Large intestine (tissue), 3 donors: ENCODE results near the gene STAG2. TPM values are rescaled to one million over a fixed set of nuclear protein-coding genes. Genes with fewer than 3 reads are reported as not detected.

Experiments
- DNase-seq, 2 donors: peaks; one replicate each; pipeline versions ENCODE4 v3.0.0 to v3.0.0-alpha.2; 2013
- H3K27ac ChIP-seq: one replicate; pipeline ENCODE4 v1.5.1; 2013; ENCODE audit warnings: low read length
- H3K27me3 ChIP-seq: 2 replicates; pipeline ENCODE4 v1.6.1; 2013; ENCODE audit warnings: low read length; ENCODE audit not compliant: control insufficient read depth, insufficient read depth
- H3K36me3 ChIP-seq: 2 replicates; pipeline ENCODE4 v1.6.1; 2013; ENCODE audit warnings: low read length; ENCODE audit not compliant: control insufficient read depth, insufficient read depth
- H3K4me1 ChIP-seq: one replicate; pipeline ENCODE4 v1.6.1; 2013; ENCODE audit warnings: low read length; ENCODE audit not compliant: control insufficient read depth, insufficient read depth
- H3K4me3 ChIP-seq: one replicate; pipeline ENCODE4 v1.5.1; 2013; ENCODE audit warnings: low read length
- H3K9me3 ChIP-seq: one replicate; pipeline ENCODE4 v1.6.1; 2013; ENCODE audit warnings: mild to moderate bottlenecking, low read depth, low read length, moderate library complexity; ENCODE audit not compliant: control insufficient read depth
- WGBS: methylation state at CpG from one replicate; pipeline ENCODE4 v1.1.5; 2013; ENCODE audit warnings: low lambda C conversion rate; ENCODE audit not compliant: insufficient coverage; 5-methylcytosine and 5-hydroxymethylcytosine counted together
- polyA plus RNA-seq: library from polyadenylated mRNA; unstranded; fragments of 120-200 nt; gene quantifications from one replicate; pipeline ENCODE4 v1.2.1, GENCODE V29; 2013

STAG2 gene
- polyA plus RNA-seq, 1 donor: 70.0 TPM

GRCh38 chrX:123993904-123994635 is 32.6 kb downstream of the STAG2 start:
- DNase-seq: no peak
- no peak overlapping the region for H3K4me3 ChIP-seq
- 40% methylated on average over 1 of the region's 3 CpGs for WGBS
- no peak overlapping the region for H3K27ac ChIP-seq
- no peaks in the 10 kb centered on the region for H3K9me3 ChIP-seq
- H3K36me3 ChIP-seq: no peaks in the 10 kb centered on the region
- H3K27me3 ChIP-seq: no peaks in the 10 kb centered on the region
- no peaks in the 10 kb centered on the region for H3K4me1 ChIP-seq

- Histone ChIP-seq H3K4me1 (no peaks in the 10 kb centered on the region), H3K4me3 (no peak overlapping the region), H3K9me3 (no peaks in the 10 kb centered on the region), H3K27ac (no peak overlapping the region), H3K36me3 (no peaks in the 10 kb centered on the region), H3K27me3 (no peaks in the 10 kb centered on the region)
- WGBS: no CpG with 5 or more reads among the region's 7 CpGs
- DNase-seq: no peak
Measured at GRCh38 chrX:123994730-123995129, 33.2 kb downstream of the STAG2 start.

- WGBS: no CpG with 5 or more reads among the region's 2 CpGs
Measured at GRCh38 chrX:124001581-124001980, 40.1 kb downstream of the STAG2 start.

GRCh38 chrX:124005228-124005627 is 43.7 kb downstream of the STAG2 start:
- Histone ChIP-seq H3K4me3 (no peak overlapping the region), H3K9me3 (no peaks in the 10 kb centered on the region), H3K4me1 (no peaks in the 10 kb centered on the region), H3K27ac (no peak overlapping the region), H3K36me3 (no peaks in the 10 kb centered on the region), H3K27me3 (no peaks in the 10 kb centered on the region)
- no peak for DNase-seq

More at GRCh38 chrX:124001581-124001980, 40.1 kb downstream of the STAG2 start:
- DNase-seq: no peak
- no peaks in the 10 kb centered on the region for H3K36me3 ChIP-seq
- H3K27me3 ChIP-seq: no peaks in the 10 kb centered on the region
- no peak overlapping the region for H3K4me3 ChIP-seq
- H3K27ac ChIP-seq: no peak overlapping the region
- H3K9me3 ChIP-seq: no peaks in the 10 kb centered on the region
- H3K4me1 ChIP-seq: no peaks in the 10 kb centered on the region

- Histone ChIP-seq H3K4me3 (no peak overlapping the region), H3K36me3 (no peaks in the 10 kb centered on the region), H3K9me3 (no peaks in the 10 kb centered on the region), H3K27ac (no peak overlapping the region), H3K27me3 (no peaks in the 10 kb centered on the region), H3K4me1 (no peaks in the 10 kb centered on the region)
- WGBS: no CpG with 5 or more reads among the region's 3 CpGs
- DNase-seq: no peak
Measured at GRCh38 chrX:124010157-124010556, 48.7 kb downstream of the STAG2 start.

GRCh38 chrX:124010566-124010965 is 49.1 kb downstream of the STAG2 start:
- Histone ChIP-seq H3K4me1 (no peaks in the 10 kb centered on the region), H3K4me3 (no peak overlapping the region), H3K9me3 (no peaks in the 10 kb centered on the region), H3K36me3 (no peaks in the 10 kb centered on the region), H3K27ac (no peak overlapping the region), H3K27me3 (no peaks in the 10 kb centered on the region)
- no CpG with 5 or more reads among the region's 3 CpGs for WGBS
- no peak for DNase-seq

- Histone ChIP-seq H3K36me3 (no peaks in the 10 kb centered on the region), H3K4me1 (no peaks in the 10 kb centered on the region), H3K4me3 (no peak overlapping the region), H3K27ac (no peak overlapping the region), H3K27me3 (no peaks in the 10 kb centered on the region), H3K9me3 (no peaks in the 10 kb centered on the region)
- no peak for DNase-seq
- no CpG with 5 or more reads among the region's 1 CpG for WGBS
Measured at GRCh38 chrX:124015721-124016120, 54.2 kb downstream of the STAG2 start.

- H3K4me1 ChIP-seq: no peaks in the 10 kb centered on the region
- H3K27me3 ChIP-seq: no peaks in the 10 kb centered on the region
- WGBS: no CpG with 5 or more reads among the region's 1 CpG
- H3K9me3 ChIP-seq: no peaks in the 10 kb centered on the region
- no peak overlapping the region for H3K4me3 ChIP-seq
- DNase-seq: no peak
- H3K36me3 ChIP-seq: no peaks in the 10 kb centered on the region
- H3K27ac ChIP-seq: no peak overlapping the region
Measured at GRCh38 chrX:124016825-124017224, 55.3 kb downstream of the STAG2 start.

- WGBS: no CpG with 5 or more reads among the region's 1 CpG
- Histone ChIP-seq H3K27me3 (no peaks in the 10 kb centered on the region), H3K4me1 (no peaks in the 10 kb centered on the region), H3K36me3 (no peaks in the 10 kb centered on the region), H3K9me3 (no peaks in the 10 kb centered on the region), H3K27ac (no peak overlapping the region), H3K4me3 (no peak overlapping the region)
- DNase-seq: no peak
Measured at GRCh38 chrX:124018023-124018422, 56.5 kb downstream of the STAG2 start.

- Histone ChIP-seq H3K27me3 (no peaks in the 10 kb centered on the region), H3K27ac (no peak overlapping the region), H3K9me3 (no peaks in the 10 kb centered on the region), H3K4me3 (no peak overlapping the region), H3K36me3 (peaks cover 9% of the 10 kb centered on the region), H3K4me1 (no peaks in the 10 kb centered on the region)
- no peak for DNase-seq
- WGBS: no CpG with 5 or more reads among the region's 3 CpGs
Measured at GRCh38 chrX:124023838-124024238, 62.3 kb downstream of the STAG2 start.

- no peak for DNase-seq
- no CpG with 5 or more reads among the region's 1 CpG for WGBS
- no peak overlapping the region for H3K27ac ChIP-seq
- H3K4me3 ChIP-seq: no peak overlapping the region
- no peaks in the 10 kb centered on the region for H3K4me1 ChIP-seq
- peaks cover 9% of the 10 kb centered on the region for H3K36me3 ChIP-seq
- H3K27me3 ChIP-seq: no peaks in the 10 kb centered on the region
- H3K9me3 ChIP-seq: no peaks in the 10 kb centered on the region
Measured at GRCh38 chrX:124026529-124026928, 65.0 kb downstream of the STAG2 start.
